ENCODE measurements around the gene B9D2.

DNA sequence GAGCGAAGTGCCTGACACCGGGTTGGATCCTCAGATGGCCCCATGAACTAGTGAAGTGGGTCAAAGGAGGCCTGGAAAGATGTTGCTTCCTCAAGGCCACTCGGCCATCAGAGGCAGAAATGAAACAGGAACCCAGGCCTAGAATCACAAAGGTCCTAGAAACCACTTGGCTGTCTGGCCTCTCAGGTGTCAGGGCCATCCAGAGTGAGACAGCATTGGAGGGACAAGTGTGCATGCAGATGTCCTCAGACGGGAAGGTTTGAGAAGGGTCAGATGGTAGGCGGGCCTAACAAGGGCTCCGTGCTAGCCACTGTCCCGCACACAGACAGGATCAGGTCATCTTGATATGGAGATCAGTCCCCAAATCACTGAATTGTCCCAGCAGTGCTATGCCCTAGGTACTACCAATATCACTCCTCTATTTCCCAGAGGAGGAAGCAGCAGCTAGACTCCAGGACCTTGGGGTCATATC is 39.7 kb downstream of the B9D2 start:
- TF ChIP-seq, protein P1, sequence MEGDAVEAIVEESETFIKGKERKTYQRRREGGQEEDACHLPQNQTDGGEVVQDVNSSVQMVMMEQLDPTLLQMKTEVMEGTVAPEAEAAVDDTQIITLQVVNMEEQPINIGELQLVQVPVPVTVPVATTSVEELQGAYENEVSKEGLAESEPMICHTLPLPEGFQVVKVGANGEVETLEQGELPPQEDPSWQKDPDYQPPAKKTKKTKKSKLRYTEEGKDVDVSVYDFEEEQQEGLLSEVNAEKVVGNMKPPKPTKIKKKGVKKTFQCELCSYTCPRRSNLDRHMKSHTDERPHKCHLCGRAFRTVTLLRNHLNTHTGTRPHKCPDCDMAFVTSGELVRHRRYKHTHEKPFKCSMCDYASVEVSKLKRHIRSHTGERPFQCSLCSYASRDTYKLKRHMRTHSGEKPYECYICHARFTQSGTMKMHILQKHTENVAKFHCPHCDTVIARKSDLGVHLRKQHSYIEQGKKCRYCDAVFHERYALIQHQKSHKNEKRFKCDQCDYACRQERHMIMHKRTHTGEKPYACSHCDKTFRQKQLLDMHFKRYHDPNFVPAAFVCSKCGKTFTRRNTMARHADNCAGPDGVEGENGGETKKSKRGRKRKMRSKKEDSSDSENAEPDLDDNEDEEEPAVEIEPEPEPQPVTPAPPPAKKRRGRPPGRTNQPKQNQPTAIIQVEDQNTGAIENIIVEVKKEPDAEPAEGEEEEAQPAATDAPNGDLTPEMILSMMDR (IDR thresholded peaks at IDR 0.05; ENCODE audit: insufficient read depth, low read depth, low read length): no peak
- no peak for TF ChIP-seq EZH2 (IDR thresholded peaks at IDR 0.05; ENCODE audit: insufficient read depth, low read length)
